Astrocyte (in vitro differentiated cells and primary cell): ENCODE measurements around the gene FAM227B. TPM values are rescaled to one million over a fixed set of nuclear protein-coding genes. Genes with fewer than 3 reads are reported as not detected.
"Not testable (repeated sequence)": the region's sequence is repeated elsewhere in the genome, so short reads cannot be mapped to it uniquely, and the experiment has no call there.

Experiments used
- DNase-seq: peaks from one replicate; pipeline ENCODE4 v3.0.0-alpha.2; 2010; ENCODE audit warnings: low read depth
- FAIRE-seq: peaks from 2 replicates; lab custom pipeline; 2011; peaks lifted over from hg19 to GRCh38; lab: Jason Lieb, UNC
- H2AFZ ChIP-seq: 2 replicates; pipeline ENCODE4 v1.6.0; 2012; ENCODE audit warnings: low read depth, low read length, inconsistent platforms
- H3K27ac ChIP-seq: 2 replicates; pipeline ENCODE4 v1.5.1; 2011; ENCODE audit warnings: low read depth, low read length, inconsistent platforms
- H3K27me3 ChIP-seq: 2 replicates; pipeline ENCODE4 v1.6.0; 2011; ENCODE audit warnings: low read length, inconsistent platforms; ENCODE audit not compliant: insufficient read depth
- H3K36me3 ChIP-seq: 2 replicates; pipeline ENCODE4 v1.5.1; 2011; ENCODE audit warnings: low read length, inconsistent platforms; ENCODE audit not compliant: insufficient read depth
- H3K4me1 ChIP-seq: 2 replicates; pipeline ENCODE4 v1.5.1; 2011; ENCODE audit warnings: low read length, inconsistent platforms; ENCODE audit not compliant: insufficient read depth
- H3K4me2 ChIP-seq: 2 replicates; pipeline ENCODE4 v1.6.0; 2012; ENCODE audit warnings: low read length, inconsistent platforms
- H3K4me3 ChIP-seq: 2 replicates; pipeline ENCODE4 v1.5.1; 2011; ENCODE audit warnings: low read depth, mild to moderate bottlenecking, low read length, inconsistent platforms; ENCODE audit not compliant: insufficient read depth
- H3K79me2 ChIP-seq: 2 replicates; pipeline ENCODE4 v1.6.0; 2012; ENCODE audit warnings: mild to moderate bottlenecking, low read length, inconsistent platforms; ENCODE audit not compliant: insufficient read depth
- H3K9ac ChIP-seq: 2 replicates; pipeline ENCODE4 v1.6.0; 2012; ENCODE audit warnings: mild to moderate bottlenecking, low read length, inconsistent platforms
- H3K9me3 ChIP-seq: 2 replicates; pipeline ENCODE4 v1.5.1; 2012; ENCODE audit warnings: low read depth, mild to moderate bottlenecking, low read length, inconsistent platforms; ENCODE audit not compliant: insufficient read depth
- H4K20me1 ChIP-seq: 2 replicates; pipeline ENCODE4 v1.6.0; 2012; ENCODE audit warnings: low read length, inconsistent platforms; ENCODE audit not compliant: insufficient read depth
- H3K27ac Mint-ChIP-seq: one replicate; pipeline ENCODE4 v1.8.0; 2021; ENCODE audit warnings: mild to moderate bottlenecking, mixed read lengths; ENCODE audit not compliant: unreplicated experiment
- H3K27me3 Mint-ChIP-seq: one replicate; pipeline ENCODE4 v1.8.0; 2021; ENCODE audit warnings: low read depth, mixed read lengths; ENCODE audit not compliant: unreplicated experiment
- H3K36me3 Mint-ChIP-seq: one replicate; pipeline ENCODE4 v1.8.0; 2021; ENCODE audit warnings: low read depth, mixed read lengths; ENCODE audit not compliant: unreplicated experiment
- H3K4me1 Mint-ChIP-seq: one replicate; pipeline ENCODE4 v1.8.0; 2021; ENCODE audit warnings: low read depth, mixed read lengths; ENCODE audit not compliant: unreplicated experiment
- H3K4me3 Mint-ChIP-seq: one replicate; pipeline ENCODE4 v1.8.0; 2021; ENCODE audit warnings: mild to moderate bottlenecking, moderate library complexity, mixed read lengths; ENCODE audit not compliant: unreplicated experiment
- H3K9me3 Mint-ChIP-seq: one replicate; pipeline ENCODE4 v1.8.0; 2021; ENCODE audit warnings: mild to moderate bottlenecking, mixed read lengths; ENCODE audit not compliant: unreplicated experiment
- CTCF ChIP-seq: IDR thresholded peaks from 2 replicates; pipeline ENCODE4 v1.5.1; 2011; ENCODE audit warnings: low read depth, mild to moderate bottlenecking, inconsistent platforms, low read length, moderate library complexity; ENCODE audit not compliant: insufficient read depth
- EZH2 ChIP-seq: IDR thresholded peaks from 2 replicates; pipeline ENCODE4 v1.6.1; 2012; ENCODE audit warnings: mild to moderate bottlenecking, low read length, inconsistent platforms; ENCODE audit not compliant: insufficient read depth
- total RNA-seq: library from RNA; stranded (reverse); gene quantifications from 2 replicates; pipeline ENCODE4 v1.2.1, GENCODE V29; 2021

The FAM227B gene
- total RNA-seq, 1 donor from 2014 or later, result 5.7 TPM

DNA sequence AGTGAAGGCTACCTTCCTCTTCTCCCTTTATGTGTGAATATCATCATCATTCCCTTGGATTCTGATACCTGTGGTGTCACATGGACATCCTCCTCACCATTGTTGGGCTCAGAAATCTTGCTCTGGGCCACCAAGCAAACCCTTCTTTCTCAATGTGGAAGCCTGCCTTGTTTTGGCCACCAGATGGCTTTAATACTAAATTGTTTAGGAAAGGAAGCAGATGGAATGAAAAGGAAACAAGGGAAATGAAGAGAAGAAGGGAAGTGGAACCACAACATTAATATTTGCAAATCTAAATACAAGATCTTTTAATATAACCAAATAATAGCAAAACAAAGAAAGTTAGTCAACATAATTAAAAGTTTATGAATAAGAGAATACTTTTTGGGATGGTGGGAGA is 14.0 kb downstream of the FAM227B start:
- H3K79me2 ChIP-seq, result no peaks in the 10 kb centered on the region
- no peaks in the 10 kb centered on the region for H3K27me3 ChIP-seq
- TF ChIP-seq CTCF (peak; percentile 4), EZH2 (no peak)
- no peak overlapping the region for H3K27ac ChIP-seq
- no peaks in the 10 kb centered on the region for H4K20me1 ChIP-seq
- no peak overlapping the region for H3K27ac Mint-ChIP-seq
- H3K27me3 Mint-ChIP-seq, result no peaks in the 10 kb centered on the region
- no peaks in the 10 kb centered on the region for H3K36me3 ChIP-seq
- DNase-seq, result no peak
- H3K9me3 ChIP-seq, result no peaks in the 10 kb centered on the region
- H3K36me3 Mint-ChIP-seq, result peaks cover 11% of the 10 kb centered on the region
- H3K4me3 Mint-ChIP-seq, result no peak overlapping the region
- FAIRE-seq, result no peak
- H3K4me3 ChIP-seq, result no peak overlapping the region
- H3K4me2 ChIP-seq, result no peak overlapping the region
- H3K9ac ChIP-seq, result no peak overlapping the region
- peaks cover 15% of the 10 kb centered on the region for H3K9me3 Mint-ChIP-seq
- no peak overlapping the region for H2AFZ ChIP-seq
- H3K4me1 ChIP-seq, result no peaks in the 10 kb centered on the region
- no peaks in the 10 kb centered on the region for H3K4me1 Mint-ChIP-seq

- no peak overlapping the region for H2AFZ ChIP-seq
- no peak for DNase-seq
- no peak overlapping the region for H3K9ac ChIP-seq
- FAIRE-seq, result no peak
- H4K20me1 ChIP-seq, result no peaks in the 10 kb centered on the region
- H3K4me2 ChIP-seq, result no peak overlapping the region
- no peaks in the 10 kb centered on the region for H3K27me3 ChIP-seq
- Mint-ChIP-seq H3K9me3 (peaks cover 17% of the 10 kb centered on the region), H3K27me3 (no peaks in the 10 kb centered on the region), H3K36me3 (peaks cover 11% of the 10 kb centered on the region), H3K4me1 (no peaks in the 10 kb centered on the region), H3K27ac (no peak overlapping the region), H3K4me3 (no peak overlapping the region)
- no peaks in the 10 kb centered on the region for H3K79me2 ChIP-seq
- no peaks in the 10 kb centered on the region for H3K9me3 ChIP-seq
- TF ChIP-seq EZH2 (no peak), CTCF (no peak)
- H3K36me3 ChIP-seq, result no peaks in the 10 kb centered on the region
- no peak overlapping the region for H3K4me3 ChIP-seq
- no peaks in the 10 kb centered on the region for H3K4me1 ChIP-seq
- no peak overlapping the region for H3K27ac ChIP-seq
Observed at GRCh38 chr15:49605588-49605987, 15.0 kb downstream of the FAM227B start.

GRCh38 chr15:49604625-49605409 is 15.8 kb downstream of the FAM227B start:
- FAIRE-seq (no peak), DNase-seq (no peak)
- H3K79me2 ChIP-seq, result no peaks in the 10 kb centered on the region
- Mint-ChIP-seq H3K27ac (no peak overlapping the region), H3K9me3 (peaks cover 17% of the 10 kb centered on the region), H3K27me3 (no peaks in the 10 kb centered on the region), H3K4me3 (no peak overlapping the region), H3K4me1 (no peaks in the 10 kb centered on the region), H3K36me3 (peaks cover 11% of the 10 kb centered on the region)
- H3K36me3 ChIP-seq, result no peaks in the 10 kb centered on the region
- no peaks in the 10 kb centered on the region for H3K27me3 ChIP-seq
- no peak overlapping the region for H3K27ac ChIP-seq
- no peaks in the 10 kb centered on the region for H3K9me3 ChIP-seq
- H4K20me1 ChIP-seq, result no peaks in the 10 kb centered on the region
- no peaks in the 10 kb centered on the region for H3K4me1 ChIP-seq
- H3K9ac ChIP-seq, result no peak overlapping the region
- no peak overlapping the region for H2AFZ ChIP-seq
- H3K4me2 ChIP-seq, result no peak overlapping the region
- H3K4me3 ChIP-seq, result no peak overlapping the region
- TF ChIP-seq EZH2 (no peak), CTCF (no peak)

GRCh38 chr15:49592829-49593316 is 27.7 kb downstream of the FAM227B start:
- H3K27me3 ChIP-seq, H3K4me1 ChIP-seq, H2AFZ ChIP-seq, H4K20me1 ChIP-seq, H3K4me2 ChIP-seq, H3K9me3 ChIP-seq, H3K9ac ChIP-seq, H3K4me1 Mint-ChIP-seq, H3K36me3 ChIP-seq, DNase-seq, FAIRE-seq, H3K27ac Mint-ChIP-seq, H3K4me3 Mint-ChIP-seq, H3K79me2 ChIP-seq, H3K36me3 Mint-ChIP-seq, H3K27ac ChIP-seq, H3K27me3 Mint-ChIP-seq, H3K4me3 ChIP-seq: not testable (repeated sequence)
- H3K9me3 Mint-ChIP-seq, result peaks cover 12% of the 10 kb centered on the region
